ENCODE results near the gene GDPD4.
A peak's percentile ranks its signal among the peaks of the same experiment; 100 is the strongest.

GDPD4 gene

GRCh38 chr11:77259641-77260040, 41.8 kb downstream of the GDPD4 start:
- peak; percentile 10 for DNase-seq (ENCODE audit: extremely low read depth, low read depth)
- no peak for TF ChIP-seq CTCF (IDR thresholded peaks at IDR 0.05; ENCODE audit: low read depth, low read length)

GRCh38 chr11:77253690-77254089, 47.8 kb downstream of the GDPD4 start:
- no peak for DNase-seq (ENCODE audit: extremely low read depth, low read depth)
- no peak for TF ChIP-seq CTCF (IDR thresholded peaks at IDR 0.05; ENCODE audit: low read depth, low read length)

- no peak for DNase-seq (ENCODE audit: extremely low read depth, low read depth)
Measured at GRCh38 chr11:77252555-77253270, 48.8 kb downstream of the GDPD4 start.

GRCh38 chr11:77250881-77251640, 50.4 kb downstream of the GDPD4 start:
- DNase-seq (ENCODE audit: extremely low read depth, low read depth), result no peak
- no peak for TF ChIP-seq CTCF (IDR thresholded peaks at IDR 0.05; ENCODE audit: low read depth, low read length)

More at GRCh38 chr11:77252555-77253270, 48.8 kb downstream of the GDPD4 start:
- TF ChIP-seq CTCF (IDR thresholded peaks at IDR 0.05; ENCODE audit: low read depth, low read length), result no peak

- TF ChIP-seq CTCF (IDR thresholded peaks at IDR 0.05; ENCODE audit: low read depth, low read length), result no peak
- no peak for DNase-seq (ENCODE audit: extremely low read depth, low read depth)
Measured at GRCh38 chr11:77249427-77249826, 52.1 kb downstream of the GDPD4 start.

- peak; percentile 16 for DNase-seq (ENCODE audit: extremely low read depth, low read depth)
- TF ChIP-seq CTCF (IDR thresholded peaks at IDR 0.05; ENCODE audit: low read depth, low read length), result no peak
Measured at GRCh38 chr11:77244277-77245027, 57.0 kb downstream of the GDPD4 start.
